NCI-H1694 (cell line): ENCODE data around the gene UBXN10.

Experiments
- DNase-seq: peaks from one replicate; lab custom pipeline; 2025; lab: John Stamatoyannopoulos, UW

UBXN10 gene, protein sequence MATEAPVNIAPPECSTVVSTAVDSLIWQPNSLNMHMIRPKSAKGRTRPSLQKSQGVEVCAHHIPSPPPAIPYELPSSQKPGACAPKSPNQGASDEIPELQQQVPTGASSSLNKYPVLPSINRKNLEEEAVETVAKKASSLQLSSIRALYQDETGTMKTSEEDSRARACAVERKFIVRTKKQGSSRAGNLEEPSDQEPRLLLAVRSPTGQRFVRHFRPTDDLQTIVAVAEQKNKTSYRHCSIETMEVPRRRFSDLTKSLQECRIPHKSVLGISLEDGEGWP

DNA sequence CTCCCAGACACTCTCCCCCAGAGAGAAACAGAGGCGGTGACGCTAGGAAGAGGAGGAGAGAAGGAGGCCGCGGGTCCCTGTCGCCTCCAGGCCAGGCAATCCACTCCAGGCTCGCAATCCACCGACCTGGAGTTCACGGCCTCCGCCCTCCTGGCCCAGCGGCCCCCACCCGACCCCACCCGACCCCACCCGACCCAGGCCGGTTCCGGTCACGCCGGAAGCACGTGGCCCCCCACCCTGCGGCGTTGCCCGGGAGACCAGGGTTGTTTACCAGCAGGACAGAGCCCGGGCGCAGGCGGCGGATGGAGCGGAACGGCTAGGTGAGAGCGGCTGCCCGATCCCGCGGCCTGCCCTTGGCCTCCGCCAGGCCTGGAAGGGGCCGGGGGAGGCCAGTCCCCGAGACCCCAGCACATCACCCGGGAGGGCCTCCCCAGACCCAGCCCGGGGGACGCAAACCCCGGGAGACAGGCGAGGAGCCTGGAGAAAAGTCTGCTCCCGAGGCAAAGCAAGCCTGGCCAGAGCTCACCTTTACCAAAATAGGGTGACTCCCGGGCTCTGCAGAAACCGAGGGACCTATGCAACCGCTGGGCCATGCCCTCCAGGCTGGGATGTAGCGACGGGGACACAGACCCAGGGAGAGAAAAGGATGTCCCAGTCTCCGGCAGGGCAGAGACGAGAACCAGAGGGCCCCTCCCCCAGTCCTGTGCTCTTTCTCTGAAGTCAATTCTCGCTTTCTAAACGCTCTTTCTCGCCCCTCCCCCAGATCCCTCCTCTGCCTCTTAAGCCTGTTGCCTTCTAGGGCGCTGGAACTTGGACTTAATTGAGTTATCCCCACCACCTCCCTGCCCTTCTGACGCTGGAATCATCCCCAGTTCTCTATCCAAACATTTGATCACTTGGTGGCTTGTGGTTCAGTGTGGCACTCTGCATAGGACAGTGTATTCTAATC, at the start of gene UBXN10, which contains the start of gene PLA2G2C:
TSS of gene UBXN10 (plus strand) at position 263 of the 949 bp plus-strand sequence. CDS start 4,466 bp downstream, outside the sequence.
TSS of gene PLA2G2C (minus strand) at position 685 of the 949 bp plus-strand sequence. CDS start 9,155 bp downstream, outside the sequence.
- no peak for DNase-seq

DNA sequence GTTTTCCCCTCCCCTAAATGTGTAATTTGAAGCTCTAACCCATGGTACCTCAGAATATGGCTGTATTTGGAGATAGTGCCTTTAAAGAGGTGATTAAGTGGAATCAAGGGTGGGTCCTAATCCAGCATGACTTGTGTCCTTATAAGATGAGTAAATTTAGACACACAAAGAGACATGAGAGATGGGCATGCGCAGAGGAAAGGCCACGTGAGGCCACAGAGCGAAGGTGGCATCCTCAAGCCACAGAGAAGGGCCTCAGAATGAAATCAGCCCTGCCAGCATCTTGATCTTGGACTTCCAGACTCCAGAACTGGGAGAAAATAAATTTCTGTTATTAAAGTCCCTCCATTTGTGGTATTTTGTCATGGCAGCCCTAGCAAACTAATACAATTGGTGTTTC, 49.6 kb upstream of the UBXN10 start:
- DNase-seq: no peak

- DNase-seq: no peak
Measured at GRCh38 chr1:20137055-20137454, 48.8 kb upstream of the UBXN10 start.

GRCh38 chr1:20137604-20138003, 48.3 kb upstream of the UBXN10 start:
- no peak for DNase-seq

- no peak for DNase-seq
Measured at GRCh38 chr1:20138346-20138745, 47.5 kb upstream of the UBXN10 start.

DNA sequence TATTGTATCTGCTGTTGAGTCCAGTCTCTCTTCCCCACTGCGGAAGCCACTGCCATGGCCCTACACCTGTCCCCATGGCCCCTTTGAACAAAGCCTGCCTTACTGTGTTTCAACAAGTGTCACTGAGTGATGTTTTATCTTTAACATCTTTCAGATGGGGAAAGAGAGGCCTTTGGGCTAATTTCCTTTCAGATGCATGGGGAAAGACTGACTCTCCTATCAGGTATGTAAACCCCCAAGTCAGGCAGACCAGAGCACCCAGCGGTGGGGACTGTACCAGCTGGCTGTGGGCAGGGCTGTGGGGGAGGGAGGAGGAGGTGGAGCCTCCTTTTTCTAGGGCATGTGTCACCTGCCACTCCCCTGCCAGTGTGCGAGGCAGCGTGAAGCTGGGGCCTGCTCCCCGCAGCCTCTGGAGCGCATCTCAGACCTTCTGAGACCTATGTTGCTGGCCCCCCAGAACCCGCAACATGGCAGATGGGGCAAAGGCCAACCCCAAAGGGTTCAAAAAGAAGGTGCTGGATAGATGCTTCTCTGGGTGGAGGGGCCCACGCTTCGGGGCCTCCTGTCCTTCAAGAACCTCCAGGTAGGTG, 46.8 kb upstream of the UBXN10 start, which contains the start of gene PLA2G2F:
TSS of gene PLA2G2F (plus strand) at position 363 of the 590 bp plus-strand sequence. CDS start at position 468, 105 bp downstream.
- no peak for DNase-seq

DNA sequence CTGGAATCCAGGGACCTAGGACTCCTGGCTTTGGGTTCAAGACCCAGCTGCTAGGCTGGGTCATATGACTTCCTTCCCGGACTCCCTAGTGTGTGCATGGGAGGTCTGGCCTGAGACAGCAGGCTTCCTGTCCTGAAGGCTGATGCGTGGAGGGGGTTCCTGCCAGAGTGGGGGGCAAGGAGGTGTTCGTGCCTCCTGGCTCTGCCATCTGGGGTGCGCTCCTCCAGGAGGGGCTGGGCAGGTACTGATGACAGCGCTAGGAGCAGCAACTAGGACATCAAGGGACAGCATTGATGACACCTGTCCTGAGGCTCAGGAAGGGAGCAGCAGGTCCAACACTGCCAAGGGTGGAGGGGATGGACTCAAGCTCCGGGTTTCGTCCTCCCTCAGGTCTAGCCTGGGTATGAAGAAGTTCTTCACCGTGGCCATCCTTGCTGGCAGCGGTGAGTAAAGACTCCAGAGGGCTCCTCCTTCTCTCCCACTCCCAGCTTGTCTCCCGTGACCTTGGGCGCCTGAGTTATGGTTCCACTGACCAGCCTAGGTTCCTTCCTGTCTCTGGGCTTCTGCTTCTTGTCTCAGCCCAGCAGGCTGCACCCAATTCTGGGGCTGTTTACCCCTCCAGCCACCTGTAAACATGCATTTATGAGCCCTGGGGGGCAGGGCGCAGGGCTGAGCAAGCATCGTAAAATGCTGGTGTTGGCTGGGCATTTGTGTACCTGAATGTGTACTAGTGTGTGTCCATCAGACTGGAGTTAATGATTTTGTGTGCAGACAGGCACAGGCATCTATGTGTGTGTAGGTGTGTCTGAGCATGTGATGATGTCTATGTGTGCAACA, 45.9 kb upstream of the UBXN10 start:
- no peak for DNase-seq

- DNase-seq: no peak
Measured at GRCh38 chr1:20141001-20141400, 44.9 kb upstream of the UBXN10 start.

GRCh38 chr1:20141466-20141865, 44.4 kb upstream of the UBXN10 start:
- no peak for DNase-seq

GRCh38 chr1:20142001-20142710, 43.7 kb upstream of the UBXN10 start:
- DNase-seq: no peak

- no peak for DNase-seq
Measured at GRCh38 chr1:20143318-20143717, 42.6 kb upstream of the UBXN10 start.

DNA sequence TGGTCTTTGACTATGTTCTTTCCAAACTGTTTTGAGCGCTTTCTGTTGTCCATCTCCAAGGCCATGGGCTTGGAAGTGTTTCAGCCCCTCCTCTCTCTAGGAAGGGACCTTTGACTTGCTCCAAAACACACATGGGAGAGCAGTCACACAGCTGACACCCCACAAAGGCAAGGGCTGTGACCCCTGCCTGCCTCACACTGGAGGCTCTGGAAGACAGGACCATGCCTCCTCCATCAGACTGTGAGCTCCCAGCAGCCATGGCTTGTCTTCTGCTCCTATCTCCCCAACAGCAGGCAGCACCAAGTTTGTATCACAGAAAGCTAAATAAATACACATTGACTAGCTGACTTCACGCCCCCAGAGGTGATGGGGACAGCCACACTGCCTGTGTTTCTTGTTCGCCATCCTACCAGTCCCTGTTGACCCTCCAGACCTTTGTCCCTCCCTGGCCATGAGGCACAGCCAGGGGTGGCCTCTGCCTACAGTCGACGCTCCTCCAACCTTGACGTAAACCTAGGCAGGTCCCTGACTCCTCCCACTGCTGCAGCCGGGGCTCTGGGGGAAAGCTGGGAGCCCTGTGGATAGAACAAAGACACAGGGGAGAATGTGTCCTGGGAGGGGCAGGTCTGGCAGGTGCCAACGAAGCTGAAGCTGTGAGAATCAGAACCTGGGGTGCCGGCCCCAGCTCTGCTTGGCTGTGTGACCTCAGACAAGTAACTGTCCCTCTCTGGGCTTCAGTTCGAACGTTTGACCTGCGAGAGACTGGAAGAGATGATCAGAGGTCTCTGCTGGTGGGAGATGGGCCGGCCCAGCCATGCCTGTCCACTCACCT, 41.9 kb upstream of the UBXN10 start:
- no peak for DNase-seq

DNA sequence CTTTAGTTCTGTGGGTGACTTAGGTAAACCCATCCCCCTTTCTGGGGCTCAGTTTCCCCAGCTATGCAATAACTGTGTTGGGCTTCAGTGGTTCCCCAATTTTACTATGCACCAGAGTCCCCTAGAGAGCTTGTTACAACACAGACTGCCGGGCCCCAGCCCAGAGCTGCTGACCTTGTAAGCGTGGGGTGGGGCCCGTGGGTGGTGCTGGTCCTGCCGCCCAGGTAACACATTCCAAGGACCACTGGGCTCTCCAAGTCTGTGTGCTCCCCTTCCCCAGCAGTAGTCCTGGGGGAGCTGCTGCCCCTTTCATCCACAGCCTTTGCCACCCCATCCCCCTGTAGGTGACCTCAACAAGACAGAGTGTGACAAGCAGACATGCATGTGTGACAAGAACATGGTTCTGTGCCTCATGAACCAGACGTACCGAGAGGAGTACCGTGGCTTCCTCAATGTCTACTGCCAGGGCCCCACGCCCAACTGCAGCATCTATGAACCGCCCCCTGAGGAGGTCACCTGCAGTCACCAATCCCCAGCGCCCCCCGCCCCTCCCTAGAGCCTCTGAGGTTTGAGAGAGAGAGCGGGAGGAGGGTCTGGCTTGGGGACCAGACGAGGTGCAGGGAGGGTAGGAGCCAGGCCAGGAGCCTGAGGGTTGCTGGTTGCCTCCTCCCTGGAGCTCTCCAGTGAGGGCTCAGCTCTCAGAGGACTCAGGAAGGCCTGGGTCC, 37.9 kb upstream of the UBXN10 start:
- DNase-seq: no peak

- no peak for DNase-seq
Measured at GRCh38 chr1:20148571-20149500, 37.1 kb upstream of the UBXN10 start.

DNA sequence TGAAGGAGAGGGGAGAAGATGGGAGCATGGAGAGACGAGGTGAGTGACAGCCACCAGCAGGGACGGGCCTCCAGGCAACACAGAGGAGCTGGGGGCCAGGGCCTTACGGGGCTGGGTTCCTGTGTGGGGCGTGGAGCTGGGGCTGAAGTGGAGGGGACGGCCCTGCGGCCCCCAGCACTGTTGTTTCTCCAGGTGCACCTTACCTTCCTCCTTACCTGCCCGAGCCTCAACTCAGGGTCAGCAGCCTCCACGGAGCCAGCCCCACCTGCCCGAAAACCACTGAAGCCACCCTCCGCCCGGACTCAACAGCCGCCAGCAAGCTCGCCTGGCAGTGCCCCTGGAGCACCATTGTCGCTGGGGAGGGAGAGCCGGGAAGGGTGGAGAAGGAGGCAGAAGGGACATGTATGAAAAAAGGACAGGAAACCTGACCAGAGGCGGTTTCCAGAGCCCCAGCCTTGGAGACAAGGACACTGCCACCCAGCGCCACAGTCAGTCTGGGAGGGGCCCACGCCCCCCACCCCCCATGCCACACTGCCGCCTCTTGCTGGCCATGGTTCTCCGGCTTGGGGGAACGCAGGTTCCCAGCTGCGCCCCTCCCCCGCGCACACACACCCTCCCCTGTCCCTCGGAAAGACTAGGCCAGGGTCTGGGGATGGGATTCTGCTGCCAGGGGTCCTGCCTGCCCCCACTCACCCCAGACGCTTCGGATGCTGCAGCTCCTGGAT, 36.1 kb upstream of the UBXN10 start:
- DNase-seq: no peak

DNA sequence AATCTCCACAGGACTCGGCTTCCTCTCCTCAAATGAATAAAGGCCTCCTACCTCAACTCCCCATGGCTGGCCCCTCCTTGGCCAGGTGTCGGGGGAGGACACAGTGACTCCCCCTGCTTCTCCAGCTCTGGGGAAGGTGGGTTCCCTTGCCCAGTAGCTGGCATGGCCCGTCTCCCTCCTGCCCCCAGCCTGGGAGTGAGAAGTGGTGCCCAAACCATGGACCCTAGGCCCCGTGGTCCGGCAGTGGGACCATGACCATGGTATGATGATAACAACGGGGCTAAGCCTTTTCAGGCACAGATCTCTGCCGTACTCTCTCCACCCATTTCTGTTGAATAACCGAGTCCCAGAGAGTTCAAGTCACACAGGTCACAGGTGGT, 35.6 kb upstream of the UBXN10 start:
- no peak for DNase-seq

- no peak for DNase-seq
Measured at GRCh38 chr1:20150969-20151368, 34.9 kb upstream of the UBXN10 start.
